Measurements from ENCODE around the gene GNB3. TPM values are rescaled to one million over a fixed set of nuclear protein-coding genes. Genes with fewer than 3 reads are reported as not detected.

The GNB3 gene
- total and polyA plus RNA-seq, 4 donors = 2.5 to 27.0 (median 8.5) TPM

DNA sequence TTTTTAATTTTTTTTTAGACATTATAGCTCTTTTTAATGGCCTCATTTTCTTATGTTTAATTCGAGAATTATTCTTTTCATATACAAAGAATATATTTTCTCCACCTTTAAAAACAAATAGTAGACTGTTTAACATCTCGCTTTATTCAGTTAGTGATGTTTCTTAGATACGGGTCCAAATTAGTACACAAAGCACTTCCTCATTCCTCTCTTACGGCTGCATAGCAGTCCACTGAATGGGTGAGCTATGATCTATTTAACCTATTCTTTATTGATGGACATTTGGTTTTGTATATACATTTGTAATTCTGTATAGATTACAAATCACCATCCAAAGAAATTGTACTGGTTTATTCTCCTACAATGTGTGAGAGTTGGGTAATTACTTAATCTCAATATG, 27.4 kb upstream of the GNB3 start:
- H3K9me3 ChIP-seq (ENCODE audit: control insufficient read depth, insufficient read depth, low read length) = no peaks in the 10 kb centered on the region
- no peaks in the 10 kb centered on the region for H3K27me3 ChIP-seq (ENCODE audit: control insufficient read depth, insufficient read depth, low read length)
- WGBS (ENCODE audit: insufficient coverage) = no CpG with 5 or more reads among the region's 4 CpGs
- peaks cover 6% of the 10 kb centered on the region for H3K4me1 ChIP-seq (ENCODE audit: control insufficient read depth, insufficient read depth, low read length)
- no peak overlapping the region for H3K4me3 ChIP-seq (ENCODE audit: low read depth, low read length)
- H3K36me3 ChIP-seq (ENCODE audit: control insufficient read depth, insufficient read depth, low read length) = no peaks in the 10 kb centered on the region
- no peak overlapping the region for H3K27ac ChIP-seq (ENCODE audit: low read depth, low read length)
- no peak for DNase-seq (ENCODE audit: low read depth in 4 of 6, low spot score in 6 of 6)

DNA sequence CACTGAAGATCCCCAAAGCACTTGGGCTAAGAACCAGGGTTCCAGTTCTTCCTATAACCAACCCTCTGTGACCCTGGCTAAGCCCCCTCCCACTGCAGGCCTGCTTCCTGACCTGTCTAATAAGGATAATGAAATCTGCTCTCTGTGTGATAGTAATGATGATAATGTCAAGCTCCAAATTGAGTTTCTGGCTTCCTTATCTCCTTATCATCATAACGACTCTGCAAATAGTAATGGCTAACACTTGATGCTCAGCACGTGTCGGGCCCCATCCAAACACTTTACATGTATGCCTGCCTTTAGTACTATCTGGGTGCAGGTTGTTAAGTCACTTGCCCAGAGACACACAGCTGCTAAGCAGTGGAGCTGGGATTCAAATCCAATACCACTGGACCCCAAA, 24.1 kb upstream of the GNB3 start:
- Histone ChIP-seq H3K27me3 (ENCODE audit: control insufficient read depth, insufficient read depth, low read length) (no peaks in the 10 kb centered on the region), H3K27ac (ENCODE audit: low read depth, low read length) (no peak overlapping the region), H3K9me3 (ENCODE audit: control insufficient read depth, insufficient read depth, low read length) (no peaks in the 10 kb centered on the region), H3K36me3 (ENCODE audit: control insufficient read depth, insufficient read depth, low read length) (no peaks in the 10 kb centered on the region), H3K4me1 (ENCODE audit: control insufficient read depth, insufficient read depth, low read length) (peaks cover 36% of the 10 kb centered on the region), H3K4me3 (ENCODE audit: low read depth, low read length) (no peak overlapping the region)
- 94% methylated on average over 2 of the region's 3 CpGs for WGBS (ENCODE audit: insufficient coverage)
- no peak for DNase-seq (ENCODE audit: low read depth in 4 of 6, low spot score in 6 of 6)

DNA sequence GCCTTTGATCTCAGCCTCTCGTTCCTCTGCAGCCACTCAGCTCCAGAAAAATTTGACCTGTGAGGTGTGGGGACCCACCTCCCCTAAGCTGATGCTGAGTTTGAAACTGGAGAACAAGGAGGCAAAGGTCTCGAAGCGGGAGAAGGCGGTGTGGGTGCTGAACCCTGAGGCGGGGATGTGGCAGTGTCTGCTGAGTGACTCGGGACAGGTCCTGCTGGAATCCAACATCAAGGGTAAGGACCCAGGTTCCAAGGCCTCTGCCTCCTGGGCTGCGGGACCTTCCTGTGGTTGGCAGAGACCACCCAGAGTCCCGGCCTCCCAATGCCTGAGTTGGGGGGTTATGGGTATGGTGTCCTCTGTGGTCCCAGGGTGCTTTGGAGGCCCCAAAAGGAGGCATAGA, 23.6 kb upstream of the GNB3 start:
- peaks cover 40% of the 10 kb centered on the region for H3K4me1 ChIP-seq (ENCODE audit: control insufficient read depth, insufficient read depth, low read length)
- H3K27me3 ChIP-seq (ENCODE audit: control insufficient read depth, insufficient read depth, low read length) = no peaks in the 10 kb centered on the region
- no peaks in the 10 kb centered on the region for H3K36me3 ChIP-seq (ENCODE audit: control insufficient read depth, insufficient read depth, low read length)
- no peak for DNase-seq (ENCODE audit: low read depth in 4 of 6, low spot score in 6 of 6)
- H3K27ac ChIP-seq (ENCODE audit: low read depth, low read length) = no peak overlapping the region
- no peak overlapping the region for H3K4me3 ChIP-seq (ENCODE audit: low read depth, low read length)
- H3K9me3 ChIP-seq (ENCODE audit: control insufficient read depth, insufficient read depth, low read length) = no peaks in the 10 kb centered on the region
- WGBS (ENCODE audit: insufficient coverage) = 88% methylated on average over 8 of the region's 8 CpGs

DNA sequence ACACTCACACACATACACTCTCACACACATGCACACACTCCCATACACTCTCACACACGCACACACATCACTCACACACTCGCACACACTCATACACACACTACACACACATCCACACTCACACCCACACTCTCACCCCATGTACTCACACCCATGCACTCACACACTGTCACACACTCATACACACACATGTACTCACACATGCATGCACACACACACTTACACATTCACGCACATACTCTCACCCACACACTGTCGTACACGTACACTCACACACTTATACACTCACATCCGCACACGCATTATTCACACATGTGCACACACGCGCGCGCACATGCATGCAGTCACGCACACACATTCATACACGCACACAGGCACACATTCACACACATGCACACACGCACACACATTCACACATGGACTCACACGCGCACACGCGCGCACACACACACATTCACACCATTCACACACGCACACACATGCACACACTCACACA, 23.0 kb upstream of the GNB3 start:
- Histone ChIP-seq H3K9me3 (ENCODE audit: control insufficient read depth, insufficient read depth, low read length) (no peaks in the 10 kb centered on the region), H3K4me3 (ENCODE audit: low read depth, low read length) (no peak overlapping the region), H3K36me3 (ENCODE audit: control insufficient read depth, insufficient read depth, low read length) (no peaks in the 10 kb centered on the region), H3K27me3 (ENCODE audit: control insufficient read depth, insufficient read depth, low read length) (no peaks in the 10 kb centered on the region), H3K4me1 (ENCODE audit: control insufficient read depth, insufficient read depth, low read length) (peaks cover 47% of the 10 kb centered on the region), H3K27ac (ENCODE audit: low read depth, low read length) (no peak overlapping the region)
- 81% methylated on average over 18 of the region's 20 CpGs for WGBS (ENCODE audit: insufficient coverage)
- DNase-seq (ENCODE audit: low read depth in 4 of 6, low spot score in 6 of 6) = no peak

DNA sequence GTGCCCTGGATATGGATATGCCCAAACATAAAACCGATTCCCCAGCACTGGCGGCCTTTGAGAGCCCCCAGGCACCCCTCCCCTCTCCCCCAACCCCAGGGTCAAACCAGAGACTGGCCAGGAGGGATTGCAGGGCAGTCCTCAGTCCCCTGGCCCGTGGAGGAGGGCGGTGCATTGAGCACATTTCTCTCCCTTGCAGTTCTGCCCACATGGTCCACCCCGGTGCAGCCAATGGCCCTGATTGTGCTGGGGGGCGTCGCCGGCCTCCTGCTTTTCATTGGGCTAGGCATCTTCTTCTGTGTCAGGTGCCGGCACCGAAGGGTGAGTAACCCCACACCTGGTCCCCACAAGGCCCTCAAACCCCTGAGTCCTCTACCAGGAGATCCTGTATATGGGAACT, 22.5 kb upstream of the GNB3 start:
- Histone ChIP-seq H3K36me3 (ENCODE audit: control insufficient read depth, insufficient read depth, low read length) (no peaks in the 10 kb centered on the region), H3K27me3 (ENCODE audit: control insufficient read depth, insufficient read depth, low read length) (no peaks in the 10 kb centered on the region), H3K9me3 (ENCODE audit: control insufficient read depth, insufficient read depth, low read length) (no peaks in the 10 kb centered on the region), H3K4me3 (ENCODE audit: low read depth, low read length) (no peak overlapping the region), H3K27ac (ENCODE audit: low read depth, low read length) (no peak overlapping the region), H3K4me1 (ENCODE audit: control insufficient read depth, insufficient read depth, low read length) (peaks cover 52% of the 10 kb centered on the region)
- WGBS (ENCODE audit: insufficient coverage) = 47% methylated on average over 10 of the region's 10 CpGs
- no peak for DNase-seq (ENCODE audit: low read depth in 4 of 6, low spot score in 6 of 6)

DNA sequence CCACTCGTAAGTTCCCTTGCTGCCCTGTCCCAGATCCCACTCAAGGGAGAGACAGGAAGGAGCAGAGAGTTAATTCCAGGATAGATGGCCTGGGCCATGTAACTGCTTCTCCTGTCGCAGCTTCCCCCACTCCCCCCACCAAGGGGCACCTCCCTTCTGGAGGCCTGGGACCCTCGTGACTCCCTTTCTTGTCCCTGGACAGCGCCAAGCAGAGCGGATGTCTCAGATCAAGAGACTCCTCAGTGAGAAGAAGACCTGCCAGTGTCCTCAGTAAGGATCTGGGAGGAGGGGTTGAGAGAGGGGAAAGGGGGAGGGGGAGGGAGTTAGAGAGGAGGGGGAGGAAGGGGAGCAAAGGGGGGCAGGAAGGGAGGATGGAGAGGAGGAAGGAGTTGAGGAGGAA, 22.1 kb upstream of the GNB3 start:
- Histone ChIP-seq H3K36me3 (ENCODE audit: control insufficient read depth, insufficient read depth, low read length) (peaks cover 3% of the 10 kb centered on the region), H3K9me3 (ENCODE audit: control insufficient read depth, insufficient read depth, low read length) (no peaks in the 10 kb centered on the region), H3K27me3 (ENCODE audit: control insufficient read depth, insufficient read depth, low read length) (no peaks in the 10 kb centered on the region), H3K4me3 (ENCODE audit: low read depth, low read length) (no peak overlapping the region), H3K4me1 (ENCODE audit: control insufficient read depth, insufficient read depth, low read length) (peaks cover 56% of the 10 kb centered on the region), H3K27ac (ENCODE audit: low read depth, low read length) (no peak overlapping the region)
- 83% methylated on average over 1 of the region's 5 CpGs for WGBS (ENCODE audit: insufficient coverage)
- no peak for DNase-seq (ENCODE audit: low read depth in 4 of 6, low spot score in 6 of 6)

DNA sequence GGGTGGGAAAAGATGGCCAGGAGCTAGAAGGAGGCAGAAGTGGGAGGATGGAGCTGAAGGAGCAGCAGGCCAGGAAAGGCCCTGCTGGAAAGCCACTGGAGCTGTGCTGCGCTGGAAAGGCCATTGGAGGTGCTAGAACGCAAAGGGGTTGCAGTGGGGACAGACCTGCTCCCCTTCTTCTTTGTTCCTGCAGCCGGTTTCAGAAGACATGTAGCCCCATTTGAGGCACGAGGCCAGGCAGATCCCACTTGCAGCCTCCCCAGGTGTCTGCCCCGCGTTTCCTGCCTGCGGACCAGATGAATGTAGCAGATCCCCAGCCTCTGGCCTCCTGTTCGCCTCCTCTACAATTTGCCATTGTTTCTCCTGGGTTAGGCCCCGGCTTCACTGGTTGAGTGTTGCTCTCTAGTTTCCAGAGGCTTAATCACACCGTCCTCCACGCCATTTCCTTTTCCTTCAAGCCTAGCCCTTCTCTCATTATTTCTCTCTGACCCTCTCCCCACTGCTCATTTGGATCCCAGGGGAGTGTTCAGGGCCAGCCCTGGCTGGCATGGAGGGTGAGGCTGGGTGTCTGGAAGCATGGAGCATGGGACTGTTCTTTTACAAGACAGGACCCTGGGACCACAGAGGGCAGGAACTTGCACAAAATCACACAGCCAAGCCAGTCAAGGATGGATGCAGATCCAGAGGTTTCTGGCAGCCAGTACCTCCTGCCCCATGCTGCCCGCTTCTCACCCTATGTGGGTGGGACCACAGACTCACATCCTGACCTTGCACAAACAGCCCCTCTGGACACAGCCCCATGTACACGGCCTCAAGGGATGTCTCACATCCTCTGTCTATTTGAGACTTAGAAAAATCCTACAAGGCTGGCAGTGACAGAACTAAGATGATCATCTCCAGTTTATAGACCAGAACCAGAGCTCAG, 21.4 kb upstream of the GNB3 start:
- peaks cover 63% of the 10 kb centered on the region for H3K4me1 ChIP-seq (ENCODE audit: control insufficient read depth, insufficient read depth, low read length)
- no peak for DNase-seq (ENCODE audit: low read depth in 4 of 6, low spot score in 6 of 6)
- H3K27ac ChIP-seq (ENCODE audit: low read depth, low read length) = peak overlapping the region; percentile 89
- no peaks in the 10 kb centered on the region for H3K9me3 ChIP-seq (ENCODE audit: control insufficient read depth, insufficient read depth, low read length)
- no peak overlapping the region for H3K4me3 ChIP-seq (ENCODE audit: low read depth, low read length)
- H3K36me3 ChIP-seq (ENCODE audit: control insufficient read depth, insufficient read depth, low read length) = peaks cover 11% of the 10 kb centered on the region
- 75% methylated on average over 11 of the region's 13 CpGs for WGBS (ENCODE audit: insufficient coverage)
- no peaks in the 10 kb centered on the region for H3K27me3 ChIP-seq (ENCODE audit: control insufficient read depth, insufficient read depth, low read length)

DNA sequence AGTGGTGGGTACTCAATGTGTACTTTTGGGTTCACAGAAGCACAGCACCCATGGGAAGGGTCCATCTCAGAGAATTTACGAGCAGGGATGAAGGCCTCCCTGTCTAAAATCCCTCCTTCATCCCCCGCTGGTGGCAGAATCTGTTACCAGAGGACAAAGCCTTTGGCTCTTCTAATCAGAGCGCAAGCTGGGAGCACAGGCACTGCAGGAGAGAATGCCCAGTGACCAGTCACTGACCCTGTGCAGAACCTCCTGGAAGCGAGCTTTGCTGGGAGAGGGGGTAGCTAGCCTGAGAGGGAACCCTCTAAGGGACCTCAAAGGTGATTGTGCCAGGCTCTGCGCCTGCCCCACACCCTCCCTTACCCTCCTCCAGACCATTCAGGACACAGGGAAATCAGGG, 20.6 kb upstream of the GNB3 start:
- Histone ChIP-seq H3K4me1 (ENCODE audit: control insufficient read depth, insufficient read depth, low read length) (peaks cover 71% of the 10 kb centered on the region), H3K4me3 (ENCODE audit: low read depth, low read length) (no peak overlapping the region), H3K27me3 (ENCODE audit: control insufficient read depth, insufficient read depth, low read length) (no peaks in the 10 kb centered on the region), H3K27ac (ENCODE audit: low read depth, low read length) (peak overlapping the region; percentile 89), H3K9me3 (ENCODE audit: control insufficient read depth, insufficient read depth, low read length) (no peaks in the 10 kb centered on the region), H3K36me3 (ENCODE audit: control insufficient read depth, insufficient read depth, low read length) (peaks cover 19% of the 10 kb centered on the region)
- no peak for DNase-seq (ENCODE audit: low read depth in 4 of 6, low spot score in 6 of 6)
- WGBS (ENCODE audit: insufficient coverage) = 35% methylated on average over 4 of the region's 5 CpGs

DNA sequence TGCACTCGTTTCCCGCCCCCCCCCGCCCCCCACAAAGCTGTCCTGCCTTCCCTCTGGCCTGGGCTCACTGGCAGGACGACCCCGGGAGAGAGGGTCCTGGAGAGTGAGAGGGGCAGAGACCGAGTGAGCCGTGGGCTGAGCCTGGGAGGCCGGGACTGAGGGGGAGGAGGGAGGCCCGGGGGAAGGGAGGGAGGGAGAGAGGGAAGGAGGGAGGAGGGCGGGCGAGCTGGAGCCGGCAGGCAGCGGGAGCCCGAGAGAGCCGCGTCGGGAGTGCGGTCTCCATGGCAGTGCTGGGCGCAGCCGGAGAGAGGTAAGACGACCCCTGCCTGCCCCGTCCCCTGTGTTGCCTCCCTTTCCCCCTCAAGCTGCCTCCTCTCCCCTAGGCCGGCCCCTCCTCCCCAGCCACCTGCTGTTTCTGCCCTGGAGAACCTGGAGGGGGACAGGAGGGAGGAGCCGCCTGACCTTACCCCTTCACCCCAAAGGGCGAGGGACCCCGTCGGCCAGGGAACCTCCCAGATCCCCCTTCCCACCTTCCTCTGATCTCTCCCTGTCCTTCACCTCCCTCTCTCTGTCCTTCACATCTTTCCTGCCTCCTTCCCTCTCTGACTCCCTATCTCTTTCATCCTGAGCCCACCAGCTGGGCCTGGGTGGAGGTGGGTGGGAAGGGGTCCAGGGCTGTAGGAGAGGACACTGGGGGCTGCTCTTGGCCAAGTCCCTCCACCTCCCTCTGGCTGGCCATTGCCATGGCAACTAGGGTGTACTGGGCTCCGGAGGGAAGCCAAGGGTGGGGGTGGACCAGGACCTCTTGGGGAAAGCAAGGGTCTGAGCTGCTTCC, 18.9 kb upstream of the GNB3 start, which contains the start of gene GPR162:
Gene GPR162, plus strand, starts transcription at position 231 of the 835 bp plus-strand sequence. CDS start 2,078 bp downstream, outside the sequence.
- Histone ChIP-seq H3K4me1 (ENCODE audit: control insufficient read depth, insufficient read depth, low read length) (peaks cover 88% of the 10 kb centered on the region), H3K36me3 (ENCODE audit: control insufficient read depth, insufficient read depth, low read length) (peaks cover 34% of the 10 kb centered on the region), H3K9me3 (ENCODE audit: control insufficient read depth, insufficient read depth, low read length) (no peaks in the 10 kb centered on the region), H3K27me3 (ENCODE audit: control insufficient read depth, insufficient read depth, low read length) (no peaks in the 10 kb centered on the region), H3K4me3 (ENCODE audit: low read depth, low read length) (peak within 1 kb of the TSS; percentile 72), H3K27ac (ENCODE audit: low read depth, low read length) (peak within 1 kb of the TSS; percentile 89)
- DNase-seq (ENCODE audit: low read depth in 4 of 6, low spot score in 6 of 6) = peak in 3 of 6 donors; percentile 44 to 92 (median 91)
- WGBS (ENCODE audit: insufficient coverage) = 0% methylated on average over 7 of the region's 28 CpGs

All from spinal cord (tissue), 10 donors.